MCF 10A (cell line): ENCODE data around the gene IMPG2. TPM values are rescaled to one million over a fixed set of nuclear protein-coding genes. Genes with fewer than 3 reads are reported as not detected.

Experiments used
- BruUV-seq: library from RNA; stranded (reverse); fragments of 400-500 nt; replicated peaks from 2 replicates; lab custom pipeline; 2021; lab: Mats Ljungman, UMichigan
- CTCF ChIA-PET: fragments of 300-600 bp; sonication (Branson Sonifier 250); formaldehyde crosslinking; extraction: SDS; loops from one replicate; lab custom pipeline; 2021; ENCODE audit warnings: antibody characterized with exemption, inconsistent platforms; lab: Yijun Ruan, JAX
- POLR2A ChIA-PET: fragments of 300-600, 350-650 bp; sonication (Branson Sonifier 250); formaldehyde crosslinking; extraction: SDS; loops from one replicate; lab custom pipeline; 2020; ENCODE audit warnings: antibody characterized with exemption, inconsistent platforms; lab: Yijun Ruan, JAX
- DNase-seq: peaks from one replicate; pipeline ENCODE4 v3.0.0-alpha.2; 2018; ENCODE audit not compliant: unreplicated experiment
- H3K27ac Mint-ChIP-seq: one replicate; pipeline ENCODE4 v1.8.0; 2022; ENCODE audit warnings: mild to moderate bottlenecking, low read depth, mixed read lengths; ENCODE audit not compliant: unreplicated experiment
- H3K27me3 Mint-ChIP-seq: one replicate; pipeline ENCODE4 v1.8.0; 2022; ENCODE audit warnings: mixed read lengths; ENCODE audit not compliant: insufficient read depth, unreplicated experiment
- H3K36me3 Mint-ChIP-seq: one replicate; pipeline ENCODE4 v1.8.0; 2022; ENCODE audit warnings: mild to moderate bottlenecking, moderate library complexity, mixed read lengths; ENCODE audit not compliant: insufficient read depth, unreplicated experiment
- H3K4me1 Mint-ChIP-seq: one replicate; pipeline ENCODE4 v1.8.0; 2022; ENCODE audit warnings: mixed read lengths; ENCODE audit not compliant: insufficient read depth, unreplicated experiment
- H3K4me3 Mint-ChIP-seq: one replicate; pipeline ENCODE4 v1.8.0; 2022; ENCODE audit warnings: mild to moderate bottlenecking, moderate library complexity, mixed read lengths; ENCODE audit not compliant: unreplicated experiment
- H3K9me3 Mint-ChIP-seq: one replicate; pipeline ENCODE4 v1.8.0; 2022; ENCODE audit warnings: mixed read lengths; ENCODE audit not compliant: unreplicated experiment
- CTCF ChIP-seq: fragments of 200-600 bp; IDR thresholded peaks from one replicate; pipeline ENCODE4 v1.8.0; 2022; ENCODE audit warnings: antibody characterized with exemption, mild to moderate bottlenecking; ENCODE audit not compliant: unreplicated experiment
- intact Hi-C: fragments of 100-400 bp; cut with micrococcal nuclease; formaldehyde crosslinking; loops from 2 replicates; pipeline ENCODE4 v1.14.1; 2022
- total RNA-seq: library from RNA; stranded (reverse); gene quantifications from 2 replicates; pipeline ENCODE4 v1.2.3, GENCODE V29; 2022

Gene IMPG2
- total RNA-seq, 1 experiment from 2014 or later, result 0.26 TPM

GRCh38 chr3:101279162-101279561 lies 41.2 kb downstream of the IMPG2 start:
- no peak for DNase-seq
- H3K27me3 Mint-ChIP-seq, result no peaks in the 10 kb centered on the region
- ChIA-PET CTCF (no interaction called here), POLR2A (no interaction called here)
- no peak overlapping the region for H3K27ac Mint-ChIP-seq
- no peak overlapping the region for H3K4me3 Mint-ChIP-seq
- H3K36me3 Mint-ChIP-seq, result no peaks in the 10 kb centered on the region
- no peak for TF ChIP-seq CTCF
- intact Hi-C loops, result no loop called here
- BruUV-seq, result no TSS peak
- H3K4me1 Mint-ChIP-seq, result peaks cover 6% of the 10 kb centered on the region
- no peaks in the 10 kb centered on the region for H3K9me3 Mint-ChIP-seq

- H3K9me3 Mint-ChIP-seq, result no peaks in the 10 kb centered on the region
- no peak for TF ChIP-seq CTCF
- ChIA-PET CTCF (no interaction called here), POLR2A (no interaction called here)
- H3K36me3 Mint-ChIP-seq, result no peaks in the 10 kb centered on the region
- no peak for DNase-seq
- intact Hi-C loops, result no loop called here
- H3K4me1 Mint-ChIP-seq, result peaks cover 6% of the 10 kb centered on the region
- H3K27me3 Mint-ChIP-seq, result no peaks in the 10 kb centered on the region
- no peak overlapping the region for H3K27ac Mint-ChIP-seq
- H3K4me3 Mint-ChIP-seq, result no peak overlapping the region
- no TSS peak for BruUV-seq
Measured at GRCh38 chr3:101278727-101279126, 41.6 kb downstream of the IMPG2 start.

GRCh38 chr3:101273608-101274007 lies 46.8 kb downstream of the IMPG2 start:
- H3K4me3 Mint-ChIP-seq, result no peak overlapping the region
- no peaks in the 10 kb centered on the region for H3K36me3 Mint-ChIP-seq
- CTCF ChIA-PET, result no interaction called here
- DNase-seq, result no peak
- intact Hi-C loops, result no loop called here
- POLR2A ChIA-PET, result interaction anchor here (1.0 kb wide), 1 partner anchor 12 kb away, joined by 3 read pairs; no protein-coding TSS in a partner anchor
- no peaks in the 10 kb centered on the region for H3K9me3 Mint-ChIP-seq
- TF ChIP-seq CTCF, result no peak
- no peaks in the 10 kb centered on the region for H3K4me1 Mint-ChIP-seq
- H3K27me3 Mint-ChIP-seq, result no peaks in the 10 kb centered on the region
- no TSS peak for BruUV-seq
- no peak overlapping the region for H3K27ac Mint-ChIP-seq

GRCh38 chr3:101273156-101273555 lies 47.2 kb downstream of the IMPG2 start:
- intact Hi-C loops, result no loop called here
- H3K36me3 Mint-ChIP-seq, result no peaks in the 10 kb centered on the region
- no peak for TF ChIP-seq CTCF

More at GRCh38 chr3:101273156-101273555, 47.2 kb downstream of the IMPG2 start:
- no peak for DNase-seq
- no peaks in the 10 kb centered on the region for H3K4me1 Mint-ChIP-seq
- no peaks in the 10 kb centered on the region for H3K9me3 Mint-ChIP-seq
- POLR2A ChIA-PET, result interaction anchor here (1.0 kb wide), 1 partner anchor 11 kb away, joined by 3 read pairs; no protein-coding TSS in a partner anchor
- BruUV-seq, result no TSS peak
- CTCF ChIA-PET, result interaction anchor here (0.7 kb wide), 1 partner anchor 351 kb away, joined by 8 read pairs; no protein-coding TSS in a partner anchor
- no peak overlapping the region for H3K27ac Mint-ChIP-seq
- H3K4me3 Mint-ChIP-seq, result no peak overlapping the region
- no peaks in the 10 kb centered on the region for H3K27me3 Mint-ChIP-seq
